HCT116 (cell line): Measurements from ENCODE around the gene CRLF1. TPM values are rescaled to one million over a fixed set of nuclear protein-coding genes. Genes with fewer than 3 reads are reported as not detected.

Experiments used
- ATAC-seq: fragments of 200-7000 bp; cut with Tn5 transposase; 2 replicates; pipeline ENCODE4 v1.9.1; 2020; ENCODE audit warnings: mild to moderate bottlenecking, moderate library complexity
- BruUV-seq: library from RNA; stranded (reverse); fragments of 400-500 nt; replicated peaks from 2 replicates; lab custom pipeline; 2021; lab: Mats Ljungman, UMichigan
- CTCF ChIA-PET: fragments of 300-600 bp; sonication (Branson Sonifier 250); formaldehyde crosslinking; loops from one replicate; lab custom pipeline; 2021; ENCODE audit warnings: antibody characterized with exemption; lab: Charles Lee
- POLR2A ChIA-PET: fragments of 300-600, 350-600 bp; sonication (Branson Sonifier 250); formaldehyde crosslinking; loops from one replicate; lab custom pipeline; 2021; ENCODE audit warnings: antibody characterized with exemption; lab: Charles Lee
- RAD21 ChIA-PET, 2 experiments: fragments of 300-600 bp; sonication (Branson Sonifier 250); formaldehyde crosslinking; loops; one replicate each; lab custom pipeline; 2023; ENCODE audit warnings: low total read pairs in 2 of 2; ENCODE audit not compliant: uncharacterized antibody in 2 of 2, unreplicated experiment in 2 of 2, low non-redundant PET in 1 of 2; lab: Charles Lee
- DNase-seq: peaks from one replicate; pipeline ENCODE4 v3.0.0-alpha.2; 2010; ENCODE audit warnings: low read depth, low spot score
- H2AFZ ChIP-seq: fragments of 200-600 bp; shearing (Covaris generic), sonication (generic); 2 replicates; pipeline ENCODE4 v1.6.1; 2017; ENCODE audit warnings: low read depth, mixed run types, mixed read lengths, antibody characterized with exemption, low read length; ENCODE audit not compliant: poor library complexity, severe bottlenecking
- H3K27ac ChIP-seq: 2 replicates; pipeline ENCODE4 v1.5.1; 2012; ENCODE audit warnings: low read depth, low read length
- H3K27me3 ChIP-seq: fragments of 200-600 bp; sonication (generic); 2 replicates; pipeline ENCODE4 v1.6.1; 2016; ENCODE audit warnings: mixed run types, low read length, mixed read lengths; ENCODE audit not compliant: insufficient read depth
- H3K36me3 ChIP-seq, 2 experiments: fragments of 200-500 bp in 1 of 2; fragments of 200-600 bp in 1 of 2; sonication (Bioruptor generic) in 1 of 2; sonication (generic) in 1 of 2; 2 replicates each; pipeline versions ENCODE4 v1.5.1 to v1.6.1; 2014 to 2016; ENCODE audit warnings: low read length in 2 of 2, inconsistent platforms in 1 of 2, mixed read lengths in 1 of 2, mixed run types in 1 of 2; ENCODE audit not compliant: insufficient read depth in 2 of 2, control insufficient read depth in 1 of 2
- H3K4me1 ChIP-seq, 2 experiments: fragments of 200-600 bp in 1 of 2; sonication (generic) in 1 of 2; 2 replicates each; pipeline versions ENCODE4 v1.5.1 to v1.6.1; 2012 to 2017; ENCODE audit warnings: low read length in 2 of 2, inconsistent platforms in 1 of 2, mild to moderate bottlenecking in 1 of 2, mixed read lengths in 1 of 2, mixed run types in 1 of 2, moderate library complexity in 1 of 2; ENCODE audit not compliant: insufficient read depth in 2 of 2, control insufficient read depth in 1 of 2
- H3K4me2 ChIP-seq: fragments of 200-600 bp; sonication (generic); 2 replicates; pipeline ENCODE4 v1.6.1; 2017; ENCODE audit warnings: mixed run types, low read length, mixed read lengths
- H3K4me3 ChIP-seq, 2 experiments: fragments of 200-600 bp in 1 of 2; sonication (generic) in 1 of 2; replicated peaks in 1 of 2; 2 replicates each; pipeline ENCODE4 v1.5.1; 2011 to 2016; ENCODE audit warnings: low read length in 2 of 2, control low read depth in 1 of 2, low read depth in 1 of 2, mild to moderate bottlenecking in 1 of 2, mixed read lengths in 1 of 2, mixed run types in 1 of 2
- H3K79me2 ChIP-seq: fragments of 200-600 bp; sonication (generic); 2 replicates; pipeline ENCODE4 v1.6.1; 2017; ENCODE audit warnings: mild to moderate bottlenecking, mixed run types, low read length, moderate library complexity, mixed read lengths; ENCODE audit not compliant: insufficient read depth
- H3K9ac ChIP-seq: fragments of 200-600 bp; sonication (generic); 2 replicates; pipeline ENCODE4 v1.6.1; 2016; ENCODE audit warnings: low read length, mixed read lengths
- H3K9me2 ChIP-seq: fragments of 200-600 bp; sonication (generic), shearing (Covaris generic); 2 replicates; pipeline ENCODE4 v1.6.1; 2017; ENCODE audit warnings: mixed run types, mild to moderate bottlenecking, moderate library complexity; ENCODE audit not compliant: insufficient read depth
- H3K9me3 ChIP-seq, 2 experiments: fragments of 200-500 bp in 1 of 2; fragments of 200-600 bp in 1 of 2; sonication (Bioruptor generic) in 1 of 2; sonication (generic) in 1 of 2; 2 replicates each; pipeline ENCODE4 v1.6.1; 2014 to 2017; ENCODE audit warnings: low read length in 2 of 2, mixed read lengths in 2 of 2, inconsistent platforms in 1 of 2, low read depth in 1 of 2, mild to moderate bottlenecking in 1 of 2, mixed run types in 1 of 2, moderate library complexity in 1 of 2; ENCODE audit not compliant: control insufficient read depth in 1 of 2, insufficient read depth in 1 of 2
- H4K20me1 ChIP-seq: fragments of 200-600 bp; sonication (generic), shearing (Covaris generic); 2 replicates; pipeline ENCODE4 v1.6.1; 2017; ENCODE audit warnings: mixed run types, mild to moderate bottlenecking, moderate library complexity; ENCODE audit not compliant: insufficient read depth
- EZH2 ChIP-seq: fragments of 200-600 bp; sonication (generic); IDR thresholded peaks from 2 replicates; pipeline ENCODE4 v1.6.1; 2017; ENCODE audit warnings: antibody characterized with exemption, mixed run types
- EZH2phosphoT487 ChIP-seq: fragments of 200-600 bp; IDR thresholded peaks from 2 replicates; pipeline ENCODE4 v1.6.1; 2018; ENCODE audit warnings: antibody characterized with exemption, borderline replicate concordance
- JUND ChIP-seq: IDR thresholded peaks from 2 replicates; pipeline ENCODE4 v1.6.1; 2012
- SIN3A ChIP-seq: IDR thresholded peaks from 2 replicates; pipeline ENCODE4 v1.6.1; 2012; ENCODE audit warnings: low read depth
- SP1 ChIP-seq: IDR thresholded peaks from 2 replicates; pipeline ENCODE4 v1.6.1; 2012; ENCODE audit warnings: low read depth
- TCF7L2 ChIP-seq: IDR thresholded peaks from 2 replicates; pipeline ENCODE4 v1.7.0; 2011; ENCODE audit warnings: borderline replicate concordance, inconsistent platforms; ENCODE audit not compliant: insufficient read depth, insufficient read length; ENCODE audit errors: extremely low read depth
- ZBTB33 ChIP-seq: IDR thresholded peaks from 2 replicates; pipeline ENCODE4 v1.6.1; 2011; ENCODE audit warnings: mild to moderate bottlenecking, low read length, moderate library complexity; ENCODE audit not compliant: insufficient replicate concordance; ENCODE audit errors: extremely low read depth
- ZFX ChIP-seq: fragments of 450-650 bp; IDR thresholded peaks from 2 replicates; pipeline ENCODE4 v1.6.1; 2017
- ZNF274 ChIP-seq: fragments of 200-500 bp; sonication (Bioruptor generic); IDR thresholded peaks from 2 replicates; pipeline ENCODE4 v1.6.1; 2014; ENCODE audit warnings: mild to moderate bottlenecking, low read depth, low read length, inconsistent platforms
- intact Hi-C: fragments of 100-400 bp; cut with micrococcal nuclease; formaldehyde crosslinking; loops from 2 replicates; pipeline ENCODE4 v1.10.0; 2022
- total RNA-seq: library from RNA; stranded (reverse); gene quantifications from one replicate; pipeline ENCODE4 v1.2.1, GENCODE V29; 2021; ENCODE audit not compliant: unreplicated experiment

Gene CRLF1
- total RNA-seq, 1 experiment from 2014 or later = 43.0 TPM

DNA sequence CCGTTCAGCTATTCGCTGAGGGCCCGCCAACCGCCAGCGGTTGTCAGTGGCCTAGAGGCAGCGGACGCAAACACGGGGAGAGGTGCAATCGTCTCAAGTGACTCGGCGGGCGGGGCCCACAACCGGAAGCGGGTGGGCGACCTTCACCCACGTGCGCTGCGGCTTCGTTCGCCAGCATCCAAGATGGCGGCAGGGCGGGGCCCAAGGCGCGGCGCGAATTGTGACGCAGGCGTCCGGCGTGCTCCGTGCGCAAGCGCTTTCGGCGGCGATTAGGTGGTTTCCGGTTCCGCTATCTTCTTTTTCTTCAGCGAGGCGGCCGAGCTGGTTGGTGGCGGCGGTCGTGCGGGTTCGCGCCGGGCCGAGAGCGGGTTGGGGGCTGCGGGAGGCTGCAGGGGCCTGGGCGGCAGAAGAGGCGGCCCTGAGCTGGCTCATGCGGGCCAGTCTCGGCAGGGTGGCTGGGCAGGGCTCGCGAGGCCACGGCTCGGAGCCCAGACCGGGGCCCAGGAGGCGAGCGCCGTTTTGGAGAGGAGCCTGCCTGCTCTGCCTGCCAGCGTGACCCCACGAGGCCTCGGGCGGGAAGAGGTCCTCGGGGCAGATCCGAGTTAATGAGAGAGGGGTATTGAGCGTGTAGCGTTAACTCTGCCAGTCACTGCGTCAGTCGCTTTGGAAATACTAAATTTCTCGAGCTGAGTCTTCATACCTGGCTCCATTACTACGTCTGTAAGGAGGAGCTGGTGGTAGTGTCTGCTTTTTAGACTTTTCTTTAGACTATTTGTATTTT lies 34.8 kb downstream of the CRLF1 start, which contains the start of gene UBA52 (continued):
- TF ChIP-seq ZBTB33 (no peak), EZH2phosphoT487 (no peak), SIN3A (peak; percentile 97), ZFX (peak; percentile 86; the same call in 1 of the 2 replicates), TCF7L2 (peak; percentile 34)

GRCh38 chr19:18568367-18568766 lies 38.2 kb downstream of the CRLF1 start:
- DNase-seq (no peak), ATAC-seq (no peak)
- Histone ChIP-seq H3K9ac (no peak overlapping the region), H3K36me3 (peaks cover 28 to 54% of the 10 kb centered on the region in 2 experiments), H3K9me2 (no peaks in the 10 kb centered on the region), H4K20me1 (peaks cover 6% of the 10 kb centered on the region; the same call in 1 of the 2 replicates), H3K27me3 (no peaks in the 10 kb centered on the region), H3K27ac (no peak overlapping the region), H3K79me2 (peaks cover 17% of the 10 kb centered on the region), H3K9me3 (no peaks in the 10 kb centered on the region), H3K4me3 (no peak overlapping the region), H3K4me1 (peaks cover 12 to 25% of the 10 kb centered on the region in 2 experiments), H2AFZ (no peak overlapping the region), H3K4me2 (no peak overlapping the region)
- no TSS peak for BruUV-seq
- CTCF ChIA-PET = no interaction called here
- POLR2A ChIA-PET = no interaction called here
- intact Hi-C loops = no loop called here
- no peak for TF ChIP-seq JUND
- no peak for TF ChIP-seq ZNF274
- TF ChIP-seq EZH2 = no peak
- no peak for TF ChIP-seq ZFX
- TF ChIP-seq SP1 = no peak
- no peak for TF ChIP-seq SIN3A
- RAD21 ChIA-PET = no interaction called here
